OCI-M1 (cell line): ENCODE data around the gene HOXC11.

Source experiments
- DNase-seq: peaks from one replicate; lab custom pipeline; 2025; lab: John Stamatoyannopoulos, UW

HOXC11 gene

DNA sequence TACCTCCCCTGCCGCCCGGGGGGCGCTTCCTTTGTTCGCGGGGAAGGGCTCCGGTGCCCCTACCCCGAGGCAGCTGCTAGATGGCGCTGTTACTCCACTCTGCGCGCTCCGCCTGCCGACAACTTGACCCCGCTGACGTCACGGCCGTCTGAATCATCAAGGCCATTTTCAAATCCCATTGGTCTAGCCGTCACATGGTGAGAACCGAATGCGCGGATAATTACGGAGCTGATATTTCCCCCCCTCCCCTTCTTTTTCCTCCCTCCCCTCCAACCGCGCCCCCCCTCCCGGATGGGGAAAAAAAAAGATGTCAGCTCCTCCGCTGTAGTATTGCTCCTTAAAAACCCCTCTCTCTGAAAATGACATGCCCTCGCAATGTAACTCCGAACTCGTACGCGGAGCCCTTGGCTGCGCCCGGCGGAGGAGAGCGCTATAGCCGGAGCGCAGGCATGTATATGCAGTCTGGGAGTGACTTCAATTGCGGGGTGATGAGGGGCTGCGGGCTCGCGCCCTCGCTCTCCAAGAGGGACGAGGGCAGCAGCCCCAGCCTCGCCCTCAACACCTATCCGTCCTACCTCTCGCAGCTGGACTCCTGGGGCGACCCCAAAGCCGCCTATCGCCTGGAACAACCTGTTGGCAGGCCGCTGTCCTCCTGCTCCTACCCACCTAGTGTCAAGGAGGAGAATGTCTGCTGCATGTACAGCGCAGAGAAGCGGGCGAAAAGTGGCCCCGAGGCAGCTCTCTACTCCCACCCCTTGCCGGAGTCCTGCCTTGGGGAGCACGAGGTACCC is 12.2 kb downstream of the HOXC11 start, which contains the start of gene HOXC10:
TSS of gene HOXC10 (plus strand) at position 246 of the 791 bp plus-strand sequence. CDS start at position 360, 114 bp downstream.
- DNase-seq: peak; percentile 90

DNA sequence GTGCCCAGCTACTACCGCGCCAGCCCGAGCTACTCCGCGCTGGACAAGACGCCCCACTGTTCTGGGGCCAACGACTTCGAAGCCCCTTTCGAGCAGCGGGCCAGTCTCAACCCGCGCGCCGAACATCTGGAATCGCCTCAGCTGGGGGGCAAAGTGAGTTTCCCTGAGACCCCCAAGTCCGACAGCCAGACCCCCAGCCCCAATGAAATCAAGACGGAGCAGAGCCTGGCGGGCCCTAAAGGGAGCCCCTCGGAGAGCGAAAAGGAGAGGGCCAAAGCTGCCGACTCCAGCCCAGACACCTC is 12.7 kb downstream of the HOXC11 start:
- no peak for DNase-seq

DNA sequence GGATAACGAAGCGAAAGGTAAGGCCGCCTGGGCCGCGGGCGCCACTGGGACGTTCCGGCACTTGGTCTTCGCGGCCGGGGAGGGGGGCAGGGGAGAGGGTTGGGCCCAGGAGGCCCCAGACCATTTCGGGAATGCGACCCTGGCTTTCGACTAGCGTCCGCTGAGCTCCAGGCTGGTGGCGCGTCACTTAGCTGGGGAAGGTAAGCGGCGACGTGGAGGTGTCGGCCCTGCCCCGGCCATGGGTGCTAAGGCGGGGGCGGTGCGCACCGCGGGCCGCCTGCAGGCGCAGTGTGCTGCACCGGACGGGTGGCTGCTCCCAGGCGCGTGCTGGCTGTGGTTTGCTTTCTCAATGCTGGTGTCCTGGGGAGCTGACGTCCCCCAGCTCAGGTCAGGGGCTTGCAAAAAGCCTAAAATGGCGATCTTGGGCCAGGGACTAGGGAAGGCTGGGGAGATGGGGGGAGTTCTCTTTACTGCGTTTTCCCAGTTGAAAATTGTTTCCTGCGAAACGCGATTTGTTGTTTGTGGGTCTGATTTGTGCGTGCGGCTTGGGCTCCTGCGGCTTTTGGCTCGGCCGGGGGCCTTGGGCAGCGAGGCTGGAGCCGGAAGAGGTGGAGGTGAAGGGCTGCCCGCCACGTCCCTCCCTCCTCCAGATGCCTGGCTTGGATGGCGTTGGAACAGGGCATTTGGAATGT is 13.2 kb downstream of the HOXC11 start:
- DNase-seq: no peak

DNA sequence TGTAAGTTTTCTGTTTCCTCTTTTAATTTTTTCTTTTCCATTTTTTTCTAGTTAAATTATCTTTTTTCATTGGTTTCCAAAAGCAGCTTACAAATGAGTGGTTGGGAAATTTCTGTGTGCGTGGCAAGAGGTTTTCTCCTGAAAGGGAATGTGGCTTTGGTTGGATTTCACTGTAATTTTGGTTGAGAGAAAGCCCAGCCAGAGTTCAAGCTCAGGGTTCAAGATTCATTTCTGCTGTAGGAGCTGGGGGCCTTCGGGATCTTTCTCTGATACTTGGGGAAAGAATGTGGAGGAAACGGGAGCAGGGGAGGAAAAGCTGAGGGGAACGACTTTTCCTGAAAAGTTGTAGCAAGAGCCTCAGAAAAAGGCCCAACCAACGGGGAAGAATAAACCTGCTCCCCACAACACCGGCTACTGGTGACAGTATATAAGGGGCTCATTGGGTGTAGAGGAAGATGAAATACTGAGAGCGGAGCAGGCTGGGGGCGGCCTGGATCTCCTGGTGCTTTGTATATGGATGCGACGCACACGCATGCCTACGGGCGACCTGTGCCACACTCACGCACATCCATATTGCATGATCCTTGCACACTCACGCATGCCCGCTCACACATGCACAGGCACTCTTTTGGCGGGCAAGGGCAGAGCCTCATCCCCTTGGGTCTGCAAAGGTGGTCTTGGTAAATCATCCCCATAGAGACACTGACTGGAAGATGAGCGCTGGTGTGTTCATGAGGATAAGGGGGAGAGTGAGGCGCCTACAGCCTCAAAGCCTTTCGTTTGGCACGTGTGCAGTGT is 14.0 kb downstream of the HOXC11 start:
- no peak for DNase-seq

DNA sequence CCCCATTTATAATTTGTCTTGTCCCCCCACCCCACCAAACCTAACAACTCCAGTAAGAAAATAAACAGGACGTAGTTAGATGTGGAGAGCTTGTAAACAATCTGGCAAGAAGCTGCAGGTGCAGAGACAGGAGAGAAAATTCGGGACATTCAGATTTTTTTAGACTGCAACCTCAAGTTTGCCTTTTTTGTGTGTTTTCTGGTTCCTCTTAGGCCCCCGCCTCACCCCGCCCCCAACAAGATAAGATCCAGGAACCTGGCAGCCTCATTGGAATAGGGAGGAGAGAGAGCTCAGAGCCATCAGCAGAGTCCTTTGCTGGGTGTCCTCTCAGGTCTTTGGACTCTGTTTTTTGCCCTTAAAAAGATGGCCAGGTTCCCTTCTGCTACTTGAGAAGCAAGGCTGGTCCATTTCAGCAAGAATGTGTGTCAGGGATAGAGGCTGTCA is 14.9 kb downstream of the HOXC11 start:
- DNase-seq: peak; percentile 26

DNA sequence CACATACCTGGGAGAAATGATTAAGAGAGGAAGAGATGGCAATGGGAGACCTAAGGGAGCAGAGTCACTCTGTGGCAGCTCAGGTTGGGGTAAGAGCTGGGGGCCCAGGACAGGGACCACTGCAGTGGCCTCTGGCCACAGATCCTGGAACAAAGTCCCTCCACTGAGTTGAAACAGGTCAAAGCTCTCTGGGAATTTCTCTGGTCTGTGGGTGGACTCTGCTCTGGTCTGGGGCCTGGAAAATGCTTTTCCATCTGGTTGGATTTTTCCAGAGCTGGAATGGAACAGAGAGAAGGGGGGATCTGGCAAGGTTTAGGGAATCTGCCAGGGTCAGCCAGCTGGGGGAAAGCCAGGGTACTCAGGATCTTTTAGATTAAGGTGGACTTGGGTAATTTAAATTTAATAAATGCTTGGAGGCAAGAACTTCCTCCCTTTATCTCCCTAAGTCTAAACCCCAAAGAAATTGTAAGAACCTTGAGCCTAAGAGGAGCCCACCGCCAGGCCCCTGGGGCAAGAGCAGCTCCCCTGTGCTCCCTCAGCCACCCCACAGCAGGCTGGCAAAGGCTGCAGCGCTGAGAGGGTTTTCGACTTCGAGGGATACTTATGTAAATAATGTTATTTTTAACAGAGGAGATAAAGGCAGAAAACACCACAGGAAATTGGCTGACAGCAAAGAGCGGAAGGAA is 15.8 kb downstream of the HOXC11 start:
- DNase-seq: no peak

DNA sequence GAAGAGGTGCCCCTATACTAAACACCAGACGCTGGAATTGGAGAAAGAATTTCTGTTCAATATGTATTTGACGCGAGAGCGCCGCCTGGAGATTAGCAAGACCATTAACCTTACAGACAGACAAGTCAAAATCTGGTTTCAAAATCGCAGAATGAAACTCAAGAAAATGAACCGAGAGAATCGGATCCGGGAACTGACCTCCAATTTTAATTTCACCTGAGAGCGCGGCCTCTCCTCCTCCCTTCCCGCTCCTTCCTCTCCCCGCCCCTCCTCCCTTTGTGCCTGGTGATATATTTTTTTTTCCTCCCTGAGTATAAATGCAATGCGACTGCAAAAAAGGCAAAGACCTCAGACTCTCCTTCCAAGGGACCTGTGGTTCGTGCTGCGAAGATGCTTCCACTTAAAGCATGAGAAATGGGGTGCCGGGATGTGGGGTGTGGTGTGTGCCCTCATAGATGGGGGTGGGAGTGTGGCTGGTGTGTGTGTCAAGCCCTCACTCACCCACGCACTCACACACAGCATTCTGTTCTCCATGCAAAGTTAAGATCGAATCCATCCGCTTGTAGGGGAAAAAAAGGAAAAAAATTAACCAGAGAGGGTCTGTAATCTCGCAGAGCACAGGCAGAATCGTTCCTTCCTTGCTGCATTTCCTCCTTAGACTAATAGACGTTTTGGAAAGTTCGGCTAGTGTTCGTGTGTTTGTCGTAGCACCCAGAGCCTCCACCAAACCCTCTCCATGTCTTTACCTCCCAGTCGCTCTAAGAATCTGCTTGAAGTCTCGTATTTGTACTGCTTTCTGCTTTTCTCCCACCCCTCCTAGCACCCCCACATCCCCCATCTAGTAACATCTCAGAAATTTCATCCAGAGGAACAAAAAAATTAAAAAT is 16.5 kb downstream of the HOXC11 start:
- peak; percentile 83 for DNase-seq

DNA sequence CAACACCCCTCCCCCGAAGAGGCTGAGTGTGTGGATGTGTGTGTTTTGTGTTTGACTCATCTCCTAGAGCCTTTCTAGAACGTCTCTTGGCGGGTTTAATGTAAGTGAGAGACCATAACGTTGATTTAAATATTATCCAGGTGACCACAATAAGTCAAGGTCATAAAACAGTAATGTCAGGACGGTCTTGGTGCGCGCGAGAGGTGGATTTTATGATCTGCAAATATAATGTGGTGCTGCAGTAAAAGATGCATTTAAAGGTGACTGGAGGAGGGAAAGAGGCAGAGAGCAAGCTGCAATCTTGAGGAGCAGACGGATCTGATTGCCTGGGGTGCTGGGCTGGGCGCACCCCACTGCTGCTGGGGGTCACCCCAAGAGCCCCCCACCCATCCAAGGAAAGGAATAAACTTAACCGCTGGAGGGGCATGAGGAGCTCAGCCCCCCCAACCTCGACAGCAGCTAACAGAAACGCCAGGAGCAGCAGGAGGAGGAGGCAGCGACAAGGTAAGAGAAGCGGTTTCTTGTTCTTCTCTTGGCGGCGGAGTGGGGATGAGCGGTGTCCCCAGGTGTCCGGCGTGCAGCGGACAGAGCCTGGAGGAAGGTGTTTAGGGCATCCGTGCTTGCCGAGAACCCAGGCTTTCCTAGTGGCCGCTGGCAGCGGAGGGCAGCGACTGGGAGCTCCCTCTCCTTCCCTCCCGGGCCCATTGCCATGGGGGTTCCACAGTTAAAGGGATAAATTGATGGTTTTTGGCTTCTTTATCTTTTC is 17.6 kb downstream of the HOXC11 start:
- no peak for DNase-seq

DNA sequence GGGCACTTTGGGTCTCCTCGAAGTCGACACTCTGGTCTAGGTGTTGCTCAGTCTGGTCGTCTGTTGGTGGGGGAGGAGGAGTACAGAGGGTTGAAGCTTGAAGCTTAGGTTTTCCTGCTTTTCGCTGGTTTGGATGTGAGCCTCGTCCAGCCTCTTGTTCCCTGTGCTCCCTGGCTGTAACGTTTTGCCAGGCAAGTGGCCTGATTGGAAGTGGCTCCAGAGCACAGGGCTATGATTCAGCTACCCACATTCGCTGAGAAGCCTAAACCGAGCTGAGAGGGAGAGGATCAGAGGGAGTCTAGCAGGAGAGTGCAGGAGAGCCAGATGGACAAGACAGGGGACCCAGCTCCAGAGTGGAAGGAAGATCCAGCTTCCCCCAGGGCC is 18.1 kb downstream of the HOXC11 start:
- no peak for DNase-seq

DNA sequence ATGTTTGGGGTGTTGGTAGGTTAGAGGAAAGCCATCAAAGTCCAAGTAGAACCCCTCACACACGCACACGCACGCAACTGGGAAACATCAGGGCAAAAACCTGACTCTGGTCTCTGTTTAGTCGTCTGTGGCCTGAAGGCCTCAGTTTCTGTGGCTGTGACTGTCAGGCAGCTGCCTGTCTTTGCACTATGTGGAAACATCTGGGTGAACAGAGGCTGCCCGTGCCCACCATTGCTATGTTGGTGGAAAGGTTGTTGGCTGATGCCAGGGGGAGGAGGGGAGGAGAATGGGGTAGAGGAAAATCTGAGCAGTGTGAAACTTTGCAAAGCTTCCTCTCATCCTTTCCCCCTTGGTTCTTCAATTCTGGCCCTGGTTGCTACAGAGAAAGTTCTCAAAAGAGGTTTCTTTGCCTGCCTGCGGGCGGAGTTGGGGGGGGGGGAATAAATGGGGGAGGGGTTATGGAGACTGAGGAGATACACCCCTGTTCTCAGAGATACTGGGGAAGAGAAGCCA is 19.5 kb downstream of the HOXC11 start:
- DNase-seq: no peak

DNA sequence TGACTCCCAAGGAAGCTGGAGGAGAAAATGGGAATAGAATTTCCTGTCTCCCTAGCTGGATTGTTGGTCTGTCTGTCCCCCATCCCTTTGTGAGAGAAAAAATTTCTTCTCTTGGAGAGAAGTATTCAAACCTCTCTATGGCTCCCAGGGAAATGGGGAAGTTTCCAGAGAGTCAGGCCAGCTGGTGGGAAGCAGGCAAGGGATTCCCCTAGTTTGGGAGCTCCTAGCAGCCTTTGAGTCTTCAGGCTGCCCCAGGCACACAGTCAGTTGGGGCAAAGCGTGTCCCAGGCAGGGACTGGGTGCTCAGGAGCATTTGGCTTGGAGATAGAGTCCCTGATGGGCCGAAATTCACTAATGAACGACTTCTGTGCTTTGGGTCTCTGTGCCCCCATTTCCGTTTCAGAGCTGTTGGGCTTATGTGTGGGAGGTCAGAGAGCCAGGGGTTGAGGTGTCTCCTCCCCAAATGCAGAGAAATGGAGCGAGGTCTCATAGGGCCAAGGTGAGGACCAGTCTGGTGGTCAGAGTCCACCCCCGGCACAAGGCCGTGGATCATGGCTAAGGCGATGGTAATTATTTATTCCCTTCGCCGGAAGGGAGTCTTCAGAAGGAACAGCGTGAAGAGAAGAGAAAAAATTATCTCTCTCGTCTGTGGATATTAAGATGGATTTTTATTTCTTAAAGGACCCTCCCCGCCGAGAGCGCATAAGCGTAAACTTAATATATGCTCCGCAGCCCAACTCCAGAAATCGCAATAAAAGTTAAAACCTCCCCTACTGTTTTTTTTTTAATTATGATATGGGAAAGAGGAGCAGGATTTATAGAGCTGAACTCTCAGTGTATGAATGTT is 20.5 kb downstream of the HOXC11 start:
- DNase-seq: no peak

DNA sequence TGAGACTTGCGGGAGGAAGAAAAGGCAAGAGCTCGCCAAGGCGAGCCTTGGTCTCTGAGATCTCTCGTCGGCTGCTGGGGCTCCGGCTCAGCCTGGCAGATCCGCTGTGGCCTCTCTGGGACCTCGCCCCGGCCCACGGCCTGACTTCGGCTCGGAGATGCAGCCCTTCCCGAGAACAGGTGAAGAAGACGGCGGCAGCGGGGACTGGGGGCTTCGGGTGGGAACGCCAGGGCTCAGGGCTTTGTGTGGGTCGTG is 21.0 kb downstream of the HOXC11 start:
- DNase-seq: no peak

DNA sequence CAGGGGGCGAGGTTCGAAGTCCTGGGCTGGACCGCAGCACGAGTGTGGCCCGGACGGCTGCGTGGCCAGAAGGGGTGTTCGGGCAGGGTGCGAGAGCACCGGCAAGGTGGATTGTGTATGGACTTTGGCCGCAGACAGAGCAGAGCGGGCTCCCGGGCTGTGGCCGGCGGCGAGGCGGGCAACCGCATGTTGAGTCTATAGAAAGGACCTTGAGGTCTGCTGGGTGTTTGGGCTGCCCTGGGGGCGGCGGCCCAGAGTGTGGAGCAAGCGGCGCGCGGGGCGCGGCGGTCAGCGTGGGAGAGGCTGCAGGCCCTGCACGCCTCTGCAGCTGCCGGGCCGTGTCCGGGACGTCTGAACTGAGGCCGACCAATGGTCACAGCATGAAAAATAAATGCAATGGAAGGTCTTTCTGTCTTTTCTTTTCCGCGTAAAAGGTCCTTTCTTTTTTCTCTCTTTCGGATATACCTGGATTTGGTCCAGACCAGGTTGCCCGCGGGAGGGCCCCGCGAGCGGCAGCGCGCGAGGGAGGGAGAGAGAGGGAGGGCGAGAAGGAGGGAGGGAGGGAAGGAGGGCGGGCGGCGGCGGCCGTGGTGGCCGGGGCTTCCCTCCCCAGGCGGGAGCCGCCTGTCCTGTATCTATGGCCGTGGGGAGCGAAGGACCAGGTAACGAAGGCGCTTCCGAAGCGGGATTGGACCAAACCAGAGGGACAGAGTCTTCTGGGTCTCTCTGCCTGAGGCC is 21.5 kb downstream of the HOXC11 start:
- DNase-seq: no peak

DNA sequence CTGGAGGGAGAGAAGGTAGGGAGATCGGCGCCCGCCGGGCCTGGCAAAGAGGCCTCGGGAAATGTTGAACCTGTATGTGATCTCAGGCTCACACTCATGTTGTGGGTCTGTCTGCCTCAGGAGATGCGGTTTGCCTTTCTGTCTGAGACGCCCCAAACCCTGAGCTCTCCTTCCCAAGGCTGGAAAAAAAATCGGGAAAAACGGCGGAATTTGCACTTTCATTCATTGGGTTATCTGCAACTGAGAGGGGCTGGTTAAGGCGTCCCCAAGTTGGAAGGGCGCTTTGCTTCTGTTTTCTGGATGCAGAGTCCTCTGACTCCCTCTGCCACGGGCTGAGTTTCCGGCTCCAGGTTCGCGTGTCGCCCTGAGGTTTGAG is 22.1 kb downstream of the HOXC11 start:
- no peak for DNase-seq

DNA sequence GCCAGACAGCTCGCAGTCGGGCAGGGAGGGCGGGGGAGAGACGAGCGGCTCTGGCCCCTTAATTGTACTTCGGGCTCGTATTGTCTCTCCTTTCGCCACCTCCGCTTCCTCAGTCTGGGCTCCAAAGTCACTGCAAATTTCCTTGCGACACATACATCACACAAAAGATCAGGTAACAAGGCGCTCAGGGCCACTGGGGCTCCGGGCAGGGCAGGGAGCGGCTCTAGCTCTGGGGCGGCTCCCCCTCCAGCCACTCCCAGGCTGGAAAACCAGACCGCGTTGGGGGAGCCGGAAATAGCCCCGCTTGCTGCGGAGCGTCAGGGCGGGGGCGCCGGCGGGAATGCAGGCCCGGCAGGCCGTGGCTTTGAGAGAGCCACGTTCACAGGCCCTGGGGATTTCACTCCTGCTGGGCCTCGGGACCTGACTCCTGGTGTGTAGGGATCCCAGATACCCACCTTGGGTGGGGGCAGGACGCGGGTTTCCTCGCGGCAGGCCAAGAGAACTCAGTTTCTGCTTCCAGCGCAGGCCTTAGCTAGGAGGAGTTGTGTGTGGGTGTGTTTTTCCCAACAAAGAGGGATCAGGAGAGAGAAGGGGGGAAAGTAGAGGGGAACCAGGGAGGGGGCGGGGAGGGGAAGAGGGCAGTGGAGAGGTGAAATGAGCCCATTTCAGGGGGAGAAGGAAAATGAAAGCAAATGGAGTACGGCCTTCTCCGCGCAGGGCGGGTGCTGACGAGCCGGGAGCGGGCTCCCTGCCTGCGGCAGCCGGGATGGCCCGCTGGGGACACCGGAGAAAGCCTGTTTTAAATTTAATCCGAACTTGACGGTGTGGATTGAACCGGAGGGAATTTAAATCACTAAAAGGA is 22.7 kb downstream of the HOXC11 start:
- peak; percentile 63 for DNase-seq

DNA sequence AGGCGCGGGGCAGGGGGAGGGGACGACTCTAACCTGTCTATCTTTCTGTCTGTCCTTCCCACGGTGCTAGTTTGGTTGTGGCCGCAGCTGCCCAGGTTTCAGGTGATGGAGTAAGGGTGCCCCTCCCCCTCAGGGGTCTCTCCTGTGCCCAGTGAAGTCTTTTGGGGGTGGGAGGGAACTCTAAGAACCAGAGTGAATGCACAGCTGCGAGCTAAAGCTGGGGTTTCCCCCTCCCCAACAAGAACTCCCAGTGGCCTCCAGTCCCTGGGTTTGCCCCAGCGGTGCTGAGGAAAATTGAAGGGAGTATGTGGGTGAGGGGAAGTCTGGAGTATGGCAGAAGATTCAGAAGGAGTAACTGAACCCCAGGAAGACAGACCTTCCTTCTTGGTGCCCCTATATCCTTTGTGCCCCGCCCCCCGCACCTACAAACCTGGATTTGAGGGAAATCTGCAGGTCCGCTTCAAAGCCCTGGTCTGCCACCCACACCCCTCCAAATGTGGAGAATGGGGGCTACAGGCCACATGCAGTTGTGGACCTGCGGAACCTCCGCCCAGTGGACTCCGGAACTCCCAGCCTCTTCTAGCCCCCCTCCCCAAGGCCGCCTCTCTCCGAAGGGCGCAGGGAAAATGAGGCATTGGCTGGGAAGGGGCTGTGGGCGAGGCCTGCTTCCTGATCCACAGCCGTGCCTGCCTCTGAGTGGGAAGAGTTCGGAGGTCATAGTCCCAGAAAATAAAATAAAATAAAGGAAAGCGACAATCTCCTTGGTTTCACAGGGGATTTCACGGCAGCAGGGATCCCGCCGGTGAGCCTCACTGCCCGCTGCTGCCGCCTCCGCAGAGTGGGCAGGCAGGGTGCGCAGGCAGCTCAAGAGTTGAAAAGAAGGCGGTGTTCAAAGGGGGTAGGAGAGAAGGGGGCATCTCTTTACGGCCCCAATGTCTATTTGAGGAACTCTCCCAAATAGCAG is 23.6 kb downstream of the HOXC11 start:
- DNase-seq: peak; percentile 52
